MG63 (cell line): ENCODE measurements around the gene RNF111. TPM values are rescaled to one million over a fixed set of nuclear protein-coding genes. Genes with fewer than 3 reads are reported as not detected.
"Not testable (repeated sequence)": the region's sequence is repeated elsewhere in the genome, so short reads cannot be mapped to it uniquely, and the experiment has no call there.

ENCODE experiments used
- DNase-seq: peaks from one replicate; pipeline ENCODE4 v3.0.0-alpha.2; 2020
- H3K27me3 ChIP-seq: fragments of 250-450 bp; sonication (Bioruptor Pico); 2 replicates; pipeline ENCODE4 v1.5.1; 2020; ENCODE audit warnings: mild to moderate bottlenecking, moderate library complexity
- H3K36me3 ChIP-seq: fragments of 250-450 bp; sonication (Bioruptor Pico); 2 replicates; pipeline ENCODE4 v1.5.1; 2020; ENCODE audit warnings: mild to moderate bottlenecking, moderate library complexity
- H3K4me3 ChIP-seq: fragments of 250-450 bp; sonication (Bioruptor Pico); 2 replicates; pipeline ENCODE4 v1.5.1; 2020; ENCODE audit warnings: mild to moderate bottlenecking, moderate library complexity
- H3K9me3 ChIP-seq: fragments of 250-450 bp; sonication (Bioruptor Pico); 2 replicates; pipeline ENCODE4 v1.5.1; 2020; ENCODE audit warnings: mild to moderate bottlenecking, moderate library complexity
- total RNA-seq: library from RNA; depleted of rRNA; stranded (reverse); fragments of >200 nt; shearing (Covaris generic); gene quantifications from 2 replicates; pipeline ENCODE4 v1.2.3, GENCODE V29; 2014; ENCODE audit warnings: low replicate concordance

Gene RNF111
- total RNA-seq, 1 experiment from 2014 or later, result 16.0 TPM

DNA sequence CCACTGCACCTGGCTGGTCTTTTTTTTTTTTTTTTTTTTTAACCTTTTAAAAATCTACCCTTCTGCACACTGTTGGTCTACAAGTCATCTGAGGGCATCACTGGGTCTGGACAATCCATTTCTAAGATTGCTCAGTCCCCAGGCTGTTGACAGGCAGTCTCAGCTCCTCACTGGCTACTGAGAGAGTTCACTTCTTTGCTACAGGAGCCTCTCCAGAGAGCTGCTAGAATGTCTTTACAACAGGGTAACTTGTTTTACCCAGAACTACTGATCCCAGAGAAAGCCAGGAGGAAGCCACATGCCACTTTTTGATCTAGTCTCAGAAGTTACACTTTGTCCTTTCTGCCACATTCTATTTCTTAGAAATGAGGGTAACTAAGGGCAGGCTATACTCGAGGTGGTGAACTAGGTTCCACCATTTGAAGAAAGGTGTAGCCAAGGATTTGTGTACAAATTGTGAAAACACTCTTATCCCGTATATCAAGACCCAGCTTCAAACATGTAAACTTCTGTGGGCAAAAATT, 111.8 kb downstream of the RNF111 start:
- Histone ChIP-seq H3K4me3 (no peak overlapping the region), H3K27me3 (no peaks in the 10 kb centered on the region), H3K36me3 (peaks cover 35% of the 10 kb centered on the region), H3K9me3 (no peaks in the 10 kb centered on the region)
- no peak for DNase-seq

DNA sequence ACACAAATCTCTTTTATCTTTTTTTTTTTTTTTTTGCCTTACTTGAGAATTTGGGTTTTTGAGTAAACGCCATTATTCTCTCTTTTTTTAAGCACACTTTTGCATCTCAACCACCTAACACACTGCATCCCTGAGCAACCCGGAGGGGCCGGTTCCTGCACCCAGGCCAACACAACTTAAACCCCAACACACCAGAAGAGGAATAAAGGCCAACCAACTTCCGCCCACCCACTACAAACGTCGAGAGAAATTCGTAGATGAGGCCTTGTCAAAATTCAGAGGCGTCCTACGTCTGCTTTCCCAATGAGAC, 117.1 kb downstream of the RNF111 start:
- peaks cover 28% of the 10 kb centered on the region for H3K36me3 ChIP-seq
- no peaks in the 10 kb centered on the region for H3K9me3 ChIP-seq
- no peak for DNase-seq
- H3K27me3 ChIP-seq, result no peaks in the 10 kb centered on the region
- peak overlapping the region; percentile 88 for H3K4me3 ChIP-seq

DNA sequence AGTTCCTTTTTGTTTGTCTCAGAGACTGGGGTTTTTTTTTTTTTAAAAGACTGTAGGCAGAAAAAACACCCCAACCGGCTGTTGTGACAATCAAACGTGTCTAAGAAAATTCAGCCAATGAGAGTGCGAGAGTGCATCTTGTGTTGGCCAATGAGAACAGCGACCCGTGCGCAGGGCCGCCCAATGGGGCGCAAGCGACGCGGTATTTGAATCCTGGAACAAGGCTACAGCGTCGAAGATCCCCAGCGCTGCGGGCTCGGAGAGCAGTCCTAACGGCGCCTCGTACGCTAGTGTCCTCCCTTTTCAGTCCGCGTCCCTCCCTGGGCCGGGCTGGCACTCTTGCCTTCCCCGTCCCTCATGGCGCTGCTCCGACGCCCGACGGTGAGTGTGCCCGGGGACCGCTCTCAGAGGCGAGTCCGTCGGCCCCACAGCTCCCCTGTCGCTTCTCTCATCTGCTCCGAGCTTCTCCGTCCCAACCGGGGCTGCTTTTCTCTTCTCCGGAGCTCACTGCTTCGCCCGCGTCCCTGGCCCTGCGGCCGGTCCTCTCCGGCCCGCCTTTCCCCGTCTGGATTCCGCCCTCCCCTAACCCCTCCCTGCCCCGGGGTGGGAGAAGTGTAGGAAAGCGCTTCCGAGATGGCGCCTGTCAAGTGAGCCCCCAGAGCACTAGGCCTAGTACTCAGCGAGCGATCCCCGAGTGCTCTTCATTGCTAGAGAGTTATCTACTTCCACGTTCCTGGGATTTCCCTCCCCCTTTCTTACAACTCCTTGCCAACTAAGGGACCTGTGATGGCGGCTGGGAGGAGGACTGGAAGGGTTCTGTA, 117.7 kb downstream of the RNF111 start, which contains the start of gene CCNB2:
Gene CCNB2, plus strand, starts transcription at position 235 of the 821 bp plus-strand sequence. Its CDS starts 123 bp downstream, at position 358.
- Histone ChIP-seq H3K36me3 (peaks cover 31% of the 10 kb centered on the region), H3K9me3 (no peaks in the 10 kb centered on the region), H3K4me3 (peak within 1 kb of the TSS; percentile 88), H3K27me3 (no peaks in the 10 kb centered on the region)
- peak; percentile 93 for DNase-seq

DNA sequence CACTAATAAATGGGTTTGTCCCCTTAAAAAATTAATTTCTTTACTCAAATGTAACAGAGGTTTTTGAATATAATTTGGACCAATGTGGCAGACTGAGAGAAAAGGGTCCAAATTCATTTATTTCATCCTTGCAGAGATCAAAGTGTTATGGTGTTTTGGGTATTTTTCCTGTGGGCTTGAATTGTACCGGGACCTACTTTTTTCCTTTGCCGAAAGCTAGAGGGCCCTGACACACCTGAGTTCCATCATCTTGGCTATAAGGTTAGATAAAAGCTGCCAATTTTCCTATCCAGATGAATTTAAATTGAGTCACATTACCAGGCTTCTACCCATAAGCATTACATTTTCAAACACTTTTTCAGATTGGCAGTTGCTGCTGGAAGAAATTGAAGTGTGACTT, 118.4 kb downstream of the RNF111 start:
- DNase-seq, result no peak
- peak overlapping the region; percentile 88 for H3K4me3 ChIP-seq
- no peaks in the 10 kb centered on the region for H3K27me3 ChIP-seq
- H3K9me3 ChIP-seq, result no peaks in the 10 kb centered on the region
- peaks cover 38% of the 10 kb centered on the region for H3K36me3 ChIP-seq

DNA sequence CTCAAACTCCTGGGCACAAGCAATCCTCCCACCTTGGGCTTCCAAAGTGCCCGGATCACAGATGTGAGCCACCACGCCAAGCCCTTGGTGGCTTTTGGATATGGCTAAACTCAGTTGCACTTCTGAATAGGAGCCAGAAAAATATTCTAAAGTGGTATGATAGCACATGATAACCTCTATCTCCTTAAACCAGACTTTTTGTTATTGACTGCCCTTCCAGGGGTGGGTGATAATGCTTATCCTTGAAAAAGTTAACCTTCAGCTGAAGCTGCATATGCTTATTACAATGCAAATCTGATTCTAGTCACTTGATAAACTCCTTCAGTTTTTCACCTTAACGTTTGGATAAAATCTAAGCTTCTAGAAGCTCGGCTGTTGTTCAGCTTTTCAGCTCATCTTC, 123.8 kb downstream of the RNF111 start:
- Histone ChIP-seq H3K9me3 (no peaks in the 10 kb centered on the region), H3K4me3 (no peak overlapping the region), H3K36me3 (peaks cover 83% of the 10 kb centered on the region), H3K27me3 (no peaks in the 10 kb centered on the region)
- DNase-seq, result no peak

DNA sequence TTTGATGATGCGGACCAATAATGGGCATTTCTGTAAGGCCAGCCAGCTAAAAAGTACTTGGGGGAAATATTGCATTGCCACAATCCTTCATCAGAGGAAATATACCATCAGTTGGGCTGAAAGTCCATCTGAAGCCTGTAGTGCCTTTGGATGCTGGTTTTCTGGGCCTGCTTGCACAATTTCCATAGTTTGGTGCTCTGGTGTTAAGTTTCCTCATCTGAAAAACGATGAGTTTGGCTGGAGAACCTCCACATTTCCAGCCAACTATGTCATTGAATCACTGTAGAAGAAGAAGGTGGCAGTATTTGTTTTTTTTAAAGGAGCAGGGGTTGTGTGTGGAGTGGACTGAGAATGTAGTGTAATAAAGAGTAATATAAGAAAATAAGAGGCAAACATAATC, 127.6 kb downstream of the RNF111 start:
- Histone ChIP-seq H3K36me3 (peaks cover 85% of the 10 kb centered on the region), H3K4me3 (no peak overlapping the region), H3K9me3 (no peaks in the 10 kb centered on the region), H3K27me3 (no peaks in the 10 kb centered on the region)
- no peak for DNase-seq

DNA sequence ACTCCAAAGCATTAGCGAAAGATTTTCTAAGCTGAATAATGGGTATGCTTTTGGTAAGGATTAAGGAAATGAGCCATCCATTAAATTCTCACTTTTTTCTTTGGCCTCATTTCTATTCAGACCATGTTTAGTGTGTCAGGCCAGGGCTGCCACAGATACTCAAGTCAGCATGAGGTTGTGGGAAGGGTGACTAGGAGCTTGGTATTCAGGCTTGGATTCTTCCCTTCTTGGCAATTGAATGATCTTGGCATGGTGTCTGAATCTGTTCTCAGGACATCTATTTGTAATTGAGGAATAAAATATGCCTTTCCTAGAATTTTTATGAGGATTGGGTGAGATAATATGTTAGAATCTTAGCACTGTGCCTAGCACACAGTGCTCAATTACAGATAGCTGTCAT, 128.7 kb downstream of the RNF111 start:
- Histone ChIP-seq H3K4me3 (no peak overlapping the region), H3K27me3 (no peaks in the 10 kb centered on the region), H3K36me3 (peaks cover 83% of the 10 kb centered on the region), H3K9me3 (no peaks in the 10 kb centered on the region)
- DNase-seq, result no peak

DNA sequence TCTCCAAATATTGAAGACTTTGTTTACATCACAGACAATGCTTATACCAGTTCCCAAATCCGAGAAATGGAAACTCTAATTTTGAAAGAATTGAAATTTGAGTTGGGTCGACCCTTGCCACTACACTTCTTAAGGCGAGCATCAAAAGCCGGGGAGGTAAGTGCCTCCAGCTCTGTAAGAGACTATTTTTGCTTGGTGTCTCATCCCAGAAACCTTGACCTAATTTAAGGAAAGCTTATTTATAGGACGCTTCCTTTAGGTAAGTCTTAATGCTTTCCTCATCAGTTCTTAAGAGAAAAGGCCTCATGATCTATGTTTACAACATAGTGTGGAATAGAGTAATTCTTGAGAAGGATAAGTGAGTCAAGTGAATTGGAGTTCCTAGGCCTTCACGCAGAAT, 129.3 kb downstream of the RNF111 start:
- Histone ChIP-seq H3K27me3 (no peaks in the 10 kb centered on the region), H3K4me3 (no peak overlapping the region), H3K36me3 (peaks cover 83% of the 10 kb centered on the region), H3K9me3 (no peaks in the 10 kb centered on the region)
- no peak for DNase-seq

DNA sequence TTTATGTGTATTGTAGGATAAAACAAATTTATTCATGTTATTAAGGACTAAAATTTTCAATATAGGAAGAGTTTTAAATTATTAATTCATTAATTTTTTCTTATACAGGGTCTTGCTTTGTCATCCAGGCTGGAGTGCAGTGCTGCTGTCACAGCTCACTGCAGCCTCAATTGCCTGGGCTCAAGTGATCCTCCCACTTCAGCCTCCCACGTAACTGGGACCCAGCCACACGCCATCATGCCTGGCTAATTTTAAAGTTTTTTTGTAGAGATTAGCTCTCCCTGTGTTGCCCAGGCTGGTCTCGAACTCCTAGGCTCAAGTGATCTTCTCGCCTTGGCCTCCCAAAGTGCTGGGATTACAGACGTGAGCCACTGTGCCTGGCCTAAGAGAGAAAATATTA, 132.2 kb downstream of the RNF111 start:
- DNase-seq, result no peak
- Histone ChIP-seq H3K4me3 (no peak overlapping the region), H3K27me3 (no peaks in the 10 kb centered on the region), H3K36me3 (peaks cover 83% of the 10 kb centered on the region), H3K9me3 (no peaks in the 10 kb centered on the region)

DNA sequence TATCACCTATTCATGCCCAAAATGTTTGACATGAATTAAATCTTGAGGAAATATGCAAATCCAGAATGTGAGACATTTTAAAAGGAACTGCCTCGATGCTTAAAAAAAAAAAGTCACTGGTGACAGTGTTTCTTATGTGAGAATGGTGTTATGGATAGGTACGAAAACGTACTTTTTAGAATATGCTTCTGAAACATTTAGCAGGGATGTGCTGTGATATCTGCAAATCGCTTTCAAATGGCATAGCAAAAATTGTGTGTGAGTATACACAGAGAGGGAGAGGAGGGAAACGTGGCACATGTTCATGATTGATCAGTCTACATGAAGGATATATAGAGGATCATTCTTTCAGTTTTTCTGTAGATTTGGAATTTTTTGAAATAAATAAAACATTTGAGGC, 133.5 kb downstream of the RNF111 start:
- Histone ChIP-seq H3K4me3 (no peak overlapping the region), H3K9me3 (peaks cover 4% of the 10 kb centered on the region), H3K36me3 (peaks cover 83% of the 10 kb centered on the region), H3K27me3 (no peaks in the 10 kb centered on the region)
- no peak for DNase-seq

DNA sequence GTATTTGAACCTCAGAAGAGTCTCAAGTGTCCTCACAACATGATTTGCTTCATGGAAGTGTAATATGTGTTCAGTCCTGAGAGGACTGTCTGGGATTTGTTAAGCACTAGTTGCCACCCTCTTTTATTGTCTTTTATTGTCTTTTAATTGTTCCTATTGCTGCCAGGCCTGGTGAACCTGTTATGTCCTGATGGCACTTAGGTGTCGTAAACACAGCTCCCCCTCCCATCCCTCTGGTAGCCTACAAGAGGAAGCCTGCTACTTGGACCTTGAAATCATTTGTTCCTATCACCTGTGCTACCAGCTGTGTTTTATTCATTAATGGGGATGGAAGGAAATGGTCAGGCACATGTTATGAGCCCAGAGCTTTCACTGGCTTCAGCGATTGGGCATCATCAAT, 136.8 kb downstream of the RNF111 start:
- no peak for DNase-seq
- Histone ChIP-seq H3K36me3 (peaks cover 84% of the 10 kb centered on the region), H3K27me3 (no peaks in the 10 kb centered on the region)

DNA sequence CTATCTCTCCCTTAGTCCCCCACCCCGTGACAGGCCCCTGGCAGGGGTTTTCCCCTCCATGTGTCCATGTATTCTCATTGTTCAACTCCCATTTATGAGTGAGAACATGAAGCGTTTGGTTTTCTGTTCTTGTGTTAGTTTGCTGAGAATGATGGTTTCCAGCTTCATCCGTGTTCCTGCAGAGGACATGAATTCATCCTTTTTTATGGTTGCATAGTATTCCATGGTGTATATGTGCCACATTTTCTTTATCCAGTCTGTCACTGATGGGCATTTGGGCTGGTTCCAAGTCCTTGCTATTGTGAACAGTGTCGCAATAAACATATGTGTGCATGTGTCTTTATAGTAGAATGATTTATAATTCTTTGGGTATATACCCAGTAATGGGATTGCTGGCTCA, 138.2 kb downstream of the RNF111 start:
- Histone ChIP-seq H3K9me3 (peaks cover 32% of the 10 kb centered on the region), H3K36me3 (peaks cover 88% of the 10 kb centered on the region)
- not testable (repeated sequence) for H3K4me3 ChIP-seq, DNase-seq, H3K27me3 ChIP-seq

More for the DNA sequence above, 136.8 kb downstream of the RNF111 start:
- Histone ChIP-seq H3K4me3 (no peak overlapping the region), H3K9me3 (peaks cover 22% of the 10 kb centered on the region)

DNA sequence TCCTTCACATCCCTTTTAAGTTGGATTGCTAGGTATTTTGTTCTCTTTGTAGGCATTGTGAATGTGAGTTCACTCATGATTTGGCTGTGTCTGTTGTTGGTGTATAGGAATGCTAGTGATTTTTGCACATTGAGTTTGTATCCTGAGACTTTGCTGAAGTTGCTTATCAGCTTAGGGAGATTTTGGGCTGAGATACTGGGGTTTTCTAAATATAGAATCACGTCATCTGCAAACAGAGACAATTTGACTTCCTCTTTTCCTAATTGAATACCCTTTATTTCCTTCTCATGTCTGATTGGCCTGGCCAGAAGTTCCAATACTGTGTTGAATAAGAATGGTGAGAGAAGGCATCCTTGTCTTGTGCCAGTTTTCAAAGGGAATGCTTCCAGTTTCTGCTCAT, 139.8 kb downstream of the RNF111 start:
- not testable (repeated sequence) for DNase-seq, H3K27me3 ChIP-seq, H3K4me3 ChIP-seq
- Histone ChIP-seq H3K36me3 (peaks cover 95% of the 10 kb centered on the region), H3K9me3 (peaks cover 32% of the 10 kb centered on the region)

DNA sequence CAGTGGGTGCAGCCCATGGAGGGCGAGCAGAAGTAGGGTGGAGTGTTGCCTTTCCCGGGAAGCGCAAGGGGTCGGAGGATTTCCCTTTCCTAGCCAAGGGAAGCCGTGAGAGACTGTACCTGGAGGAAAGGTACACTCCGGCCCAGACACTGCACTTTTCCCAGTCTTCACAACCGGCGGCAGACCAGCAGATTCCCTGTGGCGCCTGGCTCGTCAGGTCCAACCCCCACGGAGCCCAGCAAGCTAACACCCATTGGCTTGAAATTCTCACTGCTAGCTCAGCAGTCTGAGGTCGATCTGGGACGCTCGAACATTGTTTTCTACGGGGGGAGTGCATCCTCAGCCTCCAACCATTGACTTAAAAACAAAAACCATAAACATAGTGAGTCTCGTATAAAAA, 144.0 kb downstream of the RNF111 start:
- Histone ChIP-seq H3K36me3 (peaks cover 94% of the 10 kb centered on the region), H3K4me3 (no peak overlapping the region), H3K27me3 (no peaks in the 10 kb centered on the region), H3K9me3 (peaks cover 26% of the 10 kb centered on the region)
- no peak for DNase-seq

DNA sequence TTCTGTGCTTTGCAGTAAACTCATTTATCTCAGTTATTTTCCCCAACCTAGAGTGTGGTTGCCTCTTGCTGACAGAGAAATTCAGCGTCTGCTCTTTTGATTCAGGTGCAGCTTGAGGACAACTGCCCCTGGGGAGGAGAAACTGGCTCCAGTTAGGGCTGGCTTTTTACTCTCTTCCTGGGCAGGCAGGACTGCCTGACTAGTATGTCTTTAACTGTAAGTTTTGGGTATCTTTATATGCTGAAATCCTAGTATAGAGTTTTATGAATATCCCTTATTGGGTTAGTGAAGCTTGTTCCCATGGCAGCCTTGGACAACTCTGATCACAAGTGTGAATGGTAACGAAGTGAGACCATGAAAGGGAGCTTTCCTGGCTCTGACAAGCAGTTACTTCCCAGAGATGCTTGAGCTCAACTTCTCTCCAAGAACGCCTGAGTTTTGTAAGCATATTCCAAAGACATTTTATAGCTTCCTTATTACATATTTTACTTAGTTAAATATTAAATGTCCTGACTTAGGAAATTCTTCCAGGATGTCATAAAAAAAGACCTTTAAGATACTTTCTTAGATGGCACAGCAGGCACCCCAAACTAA, 144.6 kb downstream of the RNF111 start:
- Histone ChIP-seq H3K4me3 (no peak overlapping the region), H3K9me3 (peaks cover 19% of the 10 kb centered on the region), H3K36me3 (peaks cover 94% of the 10 kb centered on the region), H3K27me3 (no peaks in the 10 kb centered on the region)
- DNase-seq, result no peak

DNA sequence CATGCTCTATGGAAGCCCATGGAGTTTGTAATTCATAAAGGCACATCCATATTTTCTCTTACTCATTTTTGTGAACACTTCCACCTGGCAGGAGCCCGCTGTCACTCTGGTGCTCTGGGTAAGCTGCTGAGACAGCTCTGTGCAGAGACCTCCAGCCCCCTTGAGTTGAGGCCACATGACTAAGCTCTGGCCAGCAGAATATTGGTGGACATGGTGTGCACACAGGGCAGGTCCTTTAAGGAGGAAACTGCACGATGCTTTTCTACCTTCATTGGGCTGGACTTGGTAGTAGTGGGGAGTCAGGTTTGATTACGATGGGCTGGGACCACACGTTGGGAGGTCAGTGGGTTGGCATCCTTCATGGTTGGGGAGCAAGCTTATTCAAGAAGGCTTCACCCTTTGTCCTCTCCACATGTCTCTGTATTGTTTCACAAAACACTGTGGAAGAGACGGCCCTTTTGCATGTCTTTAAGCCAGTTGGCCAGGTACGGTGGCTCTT, 146.5 kb downstream of the RNF111 start:
- peaks cover 93% of the 10 kb centered on the region for H3K36me3 ChIP-seq

DNA sequence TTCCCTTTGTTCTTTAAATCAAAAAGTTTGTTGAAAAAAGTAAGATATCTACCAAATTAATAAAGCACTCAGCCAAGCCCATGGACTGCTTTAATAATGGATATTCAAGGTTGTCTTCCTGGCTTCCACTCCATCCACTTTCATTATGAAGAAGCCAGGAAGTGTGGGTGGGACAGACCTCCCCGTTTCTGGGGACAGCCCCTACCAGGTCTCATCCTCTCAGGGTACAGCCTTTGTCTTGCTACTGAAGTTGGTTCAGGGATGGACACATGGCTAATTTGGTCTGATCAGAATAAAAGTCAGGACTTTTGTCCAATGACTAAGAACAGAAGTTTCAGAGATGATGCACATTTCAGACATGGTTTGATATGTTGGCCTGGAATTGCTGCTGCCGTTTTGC, 150.1 kb downstream of the RNF111 start:
- no peak overlapping the region for H3K4me3 ChIP-seq
- H3K27me3 ChIP-seq, result no peaks in the 10 kb centered on the region
- no peak for DNase-seq
- no peaks in the 10 kb centered on the region for H3K9me3 ChIP-seq
- H3K36me3 ChIP-seq, result peaks cover 71% of the 10 kb centered on the region

More for the DNA sequence above, 146.5 kb downstream of the RNF111 start:
- Histone ChIP-seq H3K27me3 (no peaks in the 10 kb centered on the region), H3K4me3 (no peak overlapping the region), H3K9me3 (peaks cover 11% of the 10 kb centered on the region)
- no peak for DNase-seq

DNA sequence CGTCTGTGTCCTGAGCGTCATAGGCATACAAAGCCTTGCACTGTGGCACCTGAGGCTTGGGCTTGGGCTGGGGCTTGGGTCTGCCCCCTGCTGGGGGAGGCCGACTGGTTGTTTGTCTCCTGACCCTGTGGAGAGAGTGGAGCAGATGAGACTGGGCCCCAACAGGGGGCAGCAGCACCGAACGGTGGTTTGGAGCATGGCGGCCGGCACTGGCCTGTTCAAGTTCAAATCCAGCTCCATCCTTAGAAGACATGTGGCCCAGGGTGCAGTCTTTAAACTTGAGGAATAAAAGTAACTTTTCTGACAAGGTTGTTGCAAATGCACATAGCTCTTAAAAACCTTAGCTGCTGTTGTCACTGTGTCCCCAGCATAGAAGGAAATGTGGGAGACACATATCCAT, 150.8 kb downstream of the RNF111 start:
- H3K27me3 ChIP-seq, result no peaks in the 10 kb centered on the region
- DNase-seq, result peak; percentile 45
- peaks cover 65% of the 10 kb centered on the region for H3K36me3 ChIP-seq
- H3K4me3 ChIP-seq, result no peak overlapping the region
- no peaks in the 10 kb centered on the region for H3K9me3 ChIP-seq
